Nephron progenitor cell (in vitro differentiated cells): ENCODE data around the gene NEURL1.
A peak's percentile ranks its signal among the peaks of the same experiment; 100 is the strongest.

Source experiments
- DNase-seq: peaks from one replicate; pipeline ENCODE4 v3.0.0; 2021
- H3K27ac Mint-ChIP-seq: 2 replicates; pipeline ENCODE4 v1.8.0; 2021; ENCODE audit warnings: mild to moderate bottlenecking, moderate library complexity, mixed read lengths
- H3K27me3 Mint-ChIP-seq: 2 replicates; pipeline ENCODE4 v1.8.0; 2021; ENCODE audit warnings: mild to moderate bottlenecking, low read depth, mixed read lengths; ENCODE audit not compliant: poor library complexity
- H3K36me3 Mint-ChIP-seq: 2 replicates; pipeline ENCODE4 v1.8.0; 2021; ENCODE audit warnings: low read depth, mixed read lengths
- H3K4me1 Mint-ChIP-seq: 2 replicates; pipeline ENCODE4 v1.8.0; 2021; ENCODE audit warnings: mixed read lengths
- H3K4me3 Mint-ChIP-seq: 2 replicates; pipeline ENCODE4 v1.8.0; 2021; ENCODE audit warnings: mild to moderate bottlenecking, moderate library complexity, mixed read lengths
- H3K9me3 Mint-ChIP-seq: 2 replicates; pipeline ENCODE4 v1.8.0; 2021; ENCODE audit warnings: mild to moderate bottlenecking, moderate library complexity, mixed read lengths
- CTCF ChIP-seq: fragments of 200-600 bp; sonication (generic); IDR thresholded peaks from 2 replicates; pipeline ENCODE4 v1.5.0; 2021; ENCODE audit warnings: antibody characterized with exemption

NEURL1 gene

GRCh38 chr10:103555712-103556111, 62.2 kb downstream of the NEURL1 start:
- TF ChIP-seq CTCF: no peak
- H3K4me3 Mint-ChIP-seq: peak overlapping the region; percentile 73
- DNase-seq: no peak
- H3K27ac Mint-ChIP-seq: no peak overlapping the region
- H3K9me3 Mint-ChIP-seq: no peaks in the 10 kb centered on the region
- peaks cover 75% of the 10 kb centered on the region for H3K27me3 Mint-ChIP-seq
- H3K36me3 Mint-ChIP-seq: no peaks in the 10 kb centered on the region
- peaks cover 23% of the 10 kb centered on the region for H3K4me1 Mint-ChIP-seq

DNA sequence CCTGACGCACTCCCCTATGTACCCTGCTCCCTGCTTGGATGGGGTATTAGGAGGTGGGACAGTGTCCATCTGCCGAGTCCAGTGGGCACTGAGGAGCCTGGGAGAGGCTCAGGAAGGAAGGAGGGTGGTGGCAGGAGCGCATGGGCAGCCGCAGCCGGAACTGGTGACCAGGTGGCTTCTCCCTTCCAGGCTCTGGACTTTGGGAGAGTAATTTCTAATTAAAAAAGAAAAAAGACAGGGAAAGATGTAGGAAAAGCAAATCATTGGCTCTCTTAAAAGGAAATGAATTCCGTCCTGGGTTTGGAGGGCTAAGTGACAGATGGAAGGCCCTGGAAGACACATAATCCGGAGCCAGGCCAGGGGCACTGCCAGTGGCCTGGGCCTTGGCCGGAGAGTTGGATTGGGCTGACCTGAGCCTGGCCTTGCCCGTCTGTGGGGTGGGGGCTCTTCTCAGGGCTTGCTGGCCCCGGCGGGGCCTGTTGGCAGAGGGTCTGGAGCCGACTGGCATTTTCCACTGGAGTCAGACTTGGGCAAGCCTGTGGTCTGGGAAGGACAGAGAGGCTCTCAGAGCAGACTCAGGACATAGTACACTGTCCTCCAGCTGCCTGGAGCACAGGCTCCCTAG, 63.0 kb downstream of the NEURL1 start:
- no peaks in the 10 kb centered on the region for H3K36me3 Mint-ChIP-seq

GRCh38 chr10:103557455-103557854, 64.0 kb downstream of the NEURL1 start:
- Mint-ChIP-seq H3K9me3 (no peaks in the 10 kb centered on the region), H3K36me3 (no peaks in the 10 kb centered on the region), H3K4me3 (no peak overlapping the region), H3K27ac (no peak overlapping the region), H3K4me1 (peaks cover 23% of the 10 kb centered on the region), H3K27me3 (peaks cover 65% of the 10 kb centered on the region)
- no peak for DNase-seq
- no peak for TF ChIP-seq CTCF

More for the DNA sequence above, 63.0 kb downstream of the NEURL1 start:
- Mint-ChIP-seq H3K4me3 (peak overlapping the region; percentile 73), H3K4me1 (peaks cover 23% of the 10 kb centered on the region), H3K27ac (no peak overlapping the region), H3K27me3 (peaks cover 73% of the 10 kb centered on the region), H3K9me3 (no peaks in the 10 kb centered on the region)
- no peak for DNase-seq
- no peak for TF ChIP-seq CTCF

DNA sequence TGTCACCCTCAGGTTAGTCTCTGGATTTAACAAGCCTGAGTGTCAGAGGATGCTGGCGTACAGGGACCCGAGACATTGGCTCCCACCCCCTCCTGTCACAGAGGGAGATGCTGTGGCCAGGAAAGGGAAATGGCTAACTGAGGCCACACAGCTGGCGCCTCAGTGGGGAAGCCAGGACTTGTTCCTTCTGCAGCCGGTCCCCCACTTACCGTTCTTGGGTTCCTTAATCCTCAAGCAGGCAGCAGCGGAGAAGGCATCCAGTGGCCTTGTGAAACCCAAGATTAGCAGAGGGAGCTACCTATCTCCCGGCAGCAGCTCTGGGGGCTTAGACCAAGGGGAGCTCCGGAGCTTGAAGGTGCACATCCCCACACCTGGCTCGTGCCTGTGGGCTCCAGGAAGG, 65.4 kb downstream of the NEURL1 start:
- no peak overlapping the region for H3K4me3 Mint-ChIP-seq
- no peak for TF ChIP-seq CTCF
- H3K27me3 Mint-ChIP-seq: peaks cover 54% of the 10 kb centered on the region
- DNase-seq: no peak
- peaks cover 23% of the 10 kb centered on the region for H3K4me1 Mint-ChIP-seq
- H3K36me3 Mint-ChIP-seq: no peaks in the 10 kb centered on the region
- no peak overlapping the region for H3K27ac Mint-ChIP-seq
- H3K9me3 Mint-ChIP-seq: no peaks in the 10 kb centered on the region

DNA sequence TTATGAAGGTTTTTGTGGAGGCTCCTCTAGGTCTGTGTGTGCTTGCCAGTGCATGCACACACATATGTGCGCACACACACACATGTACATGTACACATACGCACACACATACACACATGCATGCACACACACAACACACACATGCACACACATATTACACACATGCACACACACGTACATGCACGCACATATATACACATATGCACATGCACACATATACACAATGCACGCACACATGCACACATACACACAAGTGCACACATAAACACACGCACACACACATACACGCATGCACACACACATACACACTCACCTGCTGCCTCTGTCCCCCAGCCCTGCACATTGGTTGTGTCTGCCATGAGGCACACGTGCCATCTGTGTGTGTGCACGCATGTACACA, 66.3 kb downstream of the NEURL1 start:
- no peak overlapping the region for H3K4me3 Mint-ChIP-seq
- H3K27ac Mint-ChIP-seq: no peak overlapping the region
- no peak for DNase-seq
- H3K27me3 Mint-ChIP-seq: peaks cover 46% of the 10 kb centered on the region
- H3K4me1 Mint-ChIP-seq: peaks cover 19% of the 10 kb centered on the region
- H3K9me3 Mint-ChIP-seq: no peaks in the 10 kb centered on the region
- no peaks in the 10 kb centered on the region for H3K36me3 Mint-ChIP-seq
- TF ChIP-seq CTCF: no peak

DNA sequence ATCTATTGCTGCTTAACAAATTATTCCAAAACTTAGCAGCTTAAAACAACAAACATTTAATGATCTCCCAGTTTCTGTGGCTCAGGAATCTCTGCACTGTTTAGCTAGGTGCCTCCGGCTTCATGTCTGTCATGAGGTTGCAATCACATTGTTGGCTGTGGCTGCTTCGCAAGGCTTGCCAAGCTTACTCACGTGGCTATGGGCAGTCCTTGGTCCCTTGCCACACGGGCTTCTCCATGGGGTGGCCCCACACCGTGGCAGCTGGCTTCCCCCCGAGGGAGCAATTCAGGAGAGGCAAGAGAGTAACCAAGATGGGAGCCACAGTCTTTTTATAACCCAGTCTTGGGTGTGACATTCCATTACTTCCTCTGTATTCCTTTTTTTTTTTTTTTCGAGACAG, 67.4 kb downstream of the NEURL1 start:
- Mint-ChIP-seq H3K9me3 (no peaks in the 10 kb centered on the region), H3K36me3 (no peaks in the 10 kb centered on the region)

More for the DNA sequence above, 67.4 kb downstream of the NEURL1 start:
- peaks cover 17% of the 10 kb centered on the region for H3K4me1 Mint-ChIP-seq
- no peak overlapping the region for H3K27ac Mint-ChIP-seq
- TF ChIP-seq CTCF: no peak
- peaks cover 46% of the 10 kb centered on the region for H3K27me3 Mint-ChIP-seq
- no peak overlapping the region for H3K4me3 Mint-ChIP-seq
- no peak for DNase-seq
